WTC11 (cell line): ENCODE measurements around the gene SYCE3. TPM values are rescaled to one million over a fixed set of nuclear protein-coding genes. Genes with fewer than 3 reads are reported as not detected.

Source experiments
- ATAC-seq: fragments of 200-7000 bp; cut with Tn5 transposase; 2 replicates; pipeline ENCODE4 v1.10.0; 2021; ENCODE audit warnings: mild to moderate bottlenecking, moderate library complexity
- CTCF ChIA-PET: fragments of 300-600 bp; sonication (Branson Sonifier 250); formaldehyde crosslinking; loops from one replicate; lab custom pipeline; 2021; ENCODE audit warnings: antibody characterized with exemption; lab: Charles Lee
- POLR2A ChIA-PET: fragments of 350-600 bp; sonication (Branson Sonifier 250); formaldehyde crosslinking; loops from one replicate; lab custom pipeline; 2021; ENCODE audit warnings: antibody characterized with exemption; lab: Charles Lee
- DNase-seq: peaks from one replicate; pipeline ENCODE4 v3.0.0; 2021; ENCODE audit warnings: low spot score
- H3K27ac Mint-ChIP-seq: 2 replicates; pipeline ENCODE4 v1.8.0; 2021; ENCODE audit warnings: mixed read lengths
- H3K27me3 Mint-ChIP-seq: 2 replicates; pipeline ENCODE4 v1.8.0; 2021; ENCODE audit warnings: low read depth, mild to moderate bottlenecking, moderate library complexity, mixed read lengths
- H3K36me3 Mint-ChIP-seq: 2 replicates; pipeline ENCODE4 v1.8.0; 2021; ENCODE audit warnings: mixed read lengths
- H3K4me1 Mint-ChIP-seq: 2 replicates; pipeline ENCODE4 v1.8.0; 2022; ENCODE audit warnings: mixed read lengths
- H3K4me3 Mint-ChIP-seq: 2 replicates; pipeline ENCODE4 v1.8.0; 2021; ENCODE audit warnings: mild to moderate bottlenecking, moderate library complexity, mixed read lengths
- H3K9me3 Mint-ChIP-seq: 2 replicates; pipeline ENCODE4 v1.8.0; 2021; ENCODE audit warnings: mixed read lengths
- CBFB ChIP-seq: sonication (generic); formaldehyde crosslinking; IDR thresholded peaks from 2 replicates; pipeline ENCODE4 v1.8.1; 2022; ENCODE audit warnings: mild to moderate bottlenecking, low read depth, missing genetic modification reagents
- CTCF ChIP-seq: fragments of 200-600 bp; IDR thresholded peaks from 2 replicates; pipeline ENCODE4 v1.8.0; 2022; ENCODE audit warnings: antibody characterized with exemption
- E2F1 ChIP-seq: sonication (generic); formaldehyde crosslinking; IDR thresholded peaks from 2 replicates; pipeline ENCODE4 v1.8.0; 2022; ENCODE audit warnings: mild to moderate bottlenecking, missing genetic modification reagents
- GRHL2 ChIP-seq: fragments of 250-450 bp; sonication (Bioruptor Pico); IDR thresholded peaks from 2 replicates; pipeline ENCODE4 v1.8.0; 2022; ENCODE audit warnings: mild to moderate bottlenecking, moderate library complexity; ENCODE audit not compliant: insufficient replicate concordance, severe bottlenecking
- HMGA2 ChIP-seq: fragments of 250-450 bp; sonication (Bioruptor Pico); IDR thresholded peaks from 2 replicates; pipeline ENCODE4 v1.4.0; 2021; ENCODE audit warnings: mild to moderate bottlenecking, moderate library complexity
- JUN ChIP-seq: sonication (generic); formaldehyde crosslinking; IDR thresholded peaks from 2 replicates; pipeline ENCODE4 v1.8.0; 2023; ENCODE audit warnings: mild to moderate bottlenecking, missing genetic modification reagents
- MXD4 ChIP-seq: fragments of 250-450 bp; sonication (Bioruptor Pico); IDR thresholded peaks from 2 replicates; pipeline ENCODE4 v1.8.0; 2021; ENCODE audit warnings: mild to moderate bottlenecking, moderate library complexity, borderline replicate concordance
- NR1H2 ChIP-seq: sonication (generic); formaldehyde crosslinking; IDR thresholded peaks from 2 replicates; pipeline ENCODE4 v1.9.0; 2021; ENCODE audit warnings: mild to moderate bottlenecking, moderate library complexity, missing genetic modification reagents
- NR2C2 ChIP-seq: sonication (generic); formaldehyde crosslinking; IDR thresholded peaks from 2 replicates; pipeline ENCODE4 v1.8.0; 2022; ENCODE audit warnings: mild to moderate bottlenecking, missing genetic modification reagents
- TCF7 ChIP-seq: sonication (generic); formaldehyde crosslinking; IDR thresholded peaks from 2 replicates; pipeline ENCODE4 v1.8.0; 2022; ENCODE audit warnings: mild to moderate bottlenecking, low read depth, missing genetic modification reagents, moderate library complexity
- USF1 ChIP-seq: sonication (generic); formaldehyde crosslinking; IDR thresholded peaks from 2 replicates; pipeline ENCODE4 v1.8.0; 2022; ENCODE audit warnings: mild to moderate bottlenecking, missing genetic modification reagents
- ZMAT4 ChIP-seq: fragments of 250-450 bp; sonication (Bioruptor Pico); IDR thresholded peaks from 2 replicates; pipeline ENCODE4 v1.9.0; 2021; ENCODE audit warnings: mild to moderate bottlenecking
- ZNF416 ChIP-seq: fragments of 250-450 bp; sonication (Bioruptor Pico); IDR thresholded peaks from 2 replicates; pipeline ENCODE4 v1.9.0; 2021; ENCODE audit warnings: mild to moderate bottlenecking, inconsistent platforms
- ZSCAN18 ChIP-seq: fragments of 250-450 bp; sonication (Bioruptor Pico); IDR thresholded peaks from 2 replicates; pipeline ENCODE4 v2.1.2; 2022; ENCODE audit warnings: mild to moderate bottlenecking, moderate library complexity
- total RNA-seq: library from RNA; stranded (reverse); gene quantifications from 3 replicates; pipeline ENCODE4 v1.2.3, GENCODE V29; 2021
- TF ChIP-seq, protein P1 (sequence below): sonication (generic); formaldehyde crosslinking; IDR thresholded peaks from 2 replicates; pipeline ENCODE4 v1.8.1; 2022; ENCODE audit warnings: missing genetic modification reagents, borderline replicate concordance
- TF ChIP-seq, protein P2 (sequence below): sonication (generic); formaldehyde crosslinking; IDR thresholded peaks from 2 replicates; pipeline ENCODE4 v1.8.1; 2023; ENCODE audit warnings: mild to moderate bottlenecking, missing genetic modification reagents, borderline replicate concordance

SYCE3 gene
- total RNA-seq, 1 experiment from 2014 or later = 0.46 TPM

GRCh38 chr22:50578776-50579310 is 16.1 kb upstream of the SYCE3 start:
- Mint-ChIP-seq H3K27ac (no peak overlapping the region), H3K9me3 (no peaks in the 10 kb centered on the region), H3K4me3 (no peak overlapping the region), H3K4me1 (peaks cover 8% of the 10 kb centered on the region), H3K36me3 (peaks cover 7% of the 10 kb centered on the region), H3K27me3 (peaks cover 6% of the 10 kb centered on the region; the same call in 1 of the 2 replicates)
- no peak for ATAC-seq
- DNase-seq = no peak
- ChIA-PET POLR2A (no interaction called here), CTCF (interaction anchor here (0.6 to 5.0 kb wide), 4 partner anchors 16 to 64 kb away, joined by 3 to 25 read pairs (median 4); partner anchors contain the start of genes ARSA, SCO2 and SYCE3)
- TF ChIP-seq TCF7 (CRISPR knock-in tag) (no peak), ZNF416 (no peak), ZSCAN18 (no peak), MXD4 (CRISPR knock-in tag) (no peak), NR2C2 (CRISPR knock-in tag) (no peak), NR1H2 (no peak)
- TF ChIP-seq, protein P1, sequence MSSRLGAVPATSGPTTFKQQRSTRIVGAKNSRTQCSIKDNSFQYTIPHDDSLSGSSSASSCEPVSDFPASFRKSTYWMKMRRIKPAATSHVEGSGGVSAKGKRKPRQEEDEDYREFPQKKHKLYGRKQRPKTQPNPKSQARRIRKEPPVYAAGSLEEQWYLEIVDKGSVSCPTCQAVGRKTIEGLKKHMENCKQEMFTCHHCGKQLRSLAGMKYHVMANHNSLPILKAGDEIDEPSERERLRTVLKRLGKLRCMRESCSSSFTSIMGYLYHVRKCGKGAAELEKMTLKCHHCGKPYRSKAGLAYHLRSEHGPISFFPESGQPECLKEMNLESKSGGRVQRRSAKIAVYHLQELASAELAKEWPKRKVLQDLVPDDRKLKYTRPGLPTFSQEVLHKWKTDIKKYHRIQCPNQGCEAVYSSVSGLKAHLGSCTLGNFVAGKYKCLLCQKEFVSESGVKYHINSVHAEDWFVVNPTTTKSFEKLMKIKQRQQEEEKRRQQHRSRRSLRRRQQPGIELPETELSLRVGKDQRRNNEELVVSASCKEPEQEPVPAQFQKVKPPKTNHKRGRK (CRISPR knock-in tag) = no peak

DNA sequence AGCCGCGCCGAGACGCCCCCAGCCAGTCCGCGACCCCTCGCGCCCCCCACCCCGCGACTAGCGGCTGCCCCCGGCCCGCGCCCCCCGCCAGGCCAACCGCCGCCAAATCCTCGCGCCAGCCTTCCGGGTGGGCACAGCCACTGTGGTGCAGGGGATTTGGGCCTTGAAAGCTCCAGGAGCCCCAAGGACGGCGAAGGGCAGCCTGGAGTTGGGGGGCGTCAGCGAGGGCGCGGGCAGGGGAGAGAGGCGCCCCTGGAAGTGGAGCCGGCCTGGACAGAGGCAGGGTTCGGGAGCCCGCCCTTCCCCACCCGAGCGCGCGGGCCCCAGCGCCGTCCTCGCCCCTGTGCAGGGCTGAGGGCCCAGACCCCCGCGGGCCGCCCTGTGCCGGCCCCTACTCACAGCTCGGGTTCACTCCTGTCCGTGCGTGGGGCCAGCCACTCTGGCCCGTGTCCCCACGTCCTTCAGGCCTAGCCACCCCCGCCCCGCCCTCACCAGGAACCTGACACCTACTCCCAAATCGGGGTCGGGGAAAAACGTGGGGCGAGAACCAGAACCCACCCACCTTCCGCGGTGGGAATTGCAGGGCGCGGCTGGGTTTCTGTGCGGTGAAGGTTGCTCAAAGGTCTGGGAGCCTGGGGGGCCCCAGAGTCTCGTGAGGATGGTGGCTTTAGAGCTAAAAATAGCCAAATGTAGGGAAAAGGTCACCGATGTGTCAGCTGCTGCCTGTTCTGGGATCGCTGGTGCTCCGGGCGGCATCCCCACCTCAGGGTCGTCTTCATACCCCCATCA is 15.5 kb upstream of the SYCE3 start, which contains the start of gene CPT1B:
Gene CPT1B (minus strand): TSS at position 441 of the 789 bp plus-strand sequence. CDS start 512 bp downstream, outside the sequence.
- TF ChIP-seq JUN (CRISPR knock-in tag) = no peak
- TF ChIP-seq USF1 = no peak
- TF ChIP-seq CTCF = no peak
- no peak for TF ChIP-seq HMGA2
- no peak for TF ChIP-seq GRHL2 (CRISPR knock-in tag)
- TF ChIP-seq E2F1 (CRISPR knock-in tag) = no peak
- no peak for TF ChIP-seq MXD4 (CRISPR knock-in tag)
- no peak for TF ChIP-seq ZMAT4 (CRISPR knock-in tag)
- TF ChIP-seq CBFB (CRISPR knock-in tag) = no peak
- TF ChIP-seq, protein P2, sequence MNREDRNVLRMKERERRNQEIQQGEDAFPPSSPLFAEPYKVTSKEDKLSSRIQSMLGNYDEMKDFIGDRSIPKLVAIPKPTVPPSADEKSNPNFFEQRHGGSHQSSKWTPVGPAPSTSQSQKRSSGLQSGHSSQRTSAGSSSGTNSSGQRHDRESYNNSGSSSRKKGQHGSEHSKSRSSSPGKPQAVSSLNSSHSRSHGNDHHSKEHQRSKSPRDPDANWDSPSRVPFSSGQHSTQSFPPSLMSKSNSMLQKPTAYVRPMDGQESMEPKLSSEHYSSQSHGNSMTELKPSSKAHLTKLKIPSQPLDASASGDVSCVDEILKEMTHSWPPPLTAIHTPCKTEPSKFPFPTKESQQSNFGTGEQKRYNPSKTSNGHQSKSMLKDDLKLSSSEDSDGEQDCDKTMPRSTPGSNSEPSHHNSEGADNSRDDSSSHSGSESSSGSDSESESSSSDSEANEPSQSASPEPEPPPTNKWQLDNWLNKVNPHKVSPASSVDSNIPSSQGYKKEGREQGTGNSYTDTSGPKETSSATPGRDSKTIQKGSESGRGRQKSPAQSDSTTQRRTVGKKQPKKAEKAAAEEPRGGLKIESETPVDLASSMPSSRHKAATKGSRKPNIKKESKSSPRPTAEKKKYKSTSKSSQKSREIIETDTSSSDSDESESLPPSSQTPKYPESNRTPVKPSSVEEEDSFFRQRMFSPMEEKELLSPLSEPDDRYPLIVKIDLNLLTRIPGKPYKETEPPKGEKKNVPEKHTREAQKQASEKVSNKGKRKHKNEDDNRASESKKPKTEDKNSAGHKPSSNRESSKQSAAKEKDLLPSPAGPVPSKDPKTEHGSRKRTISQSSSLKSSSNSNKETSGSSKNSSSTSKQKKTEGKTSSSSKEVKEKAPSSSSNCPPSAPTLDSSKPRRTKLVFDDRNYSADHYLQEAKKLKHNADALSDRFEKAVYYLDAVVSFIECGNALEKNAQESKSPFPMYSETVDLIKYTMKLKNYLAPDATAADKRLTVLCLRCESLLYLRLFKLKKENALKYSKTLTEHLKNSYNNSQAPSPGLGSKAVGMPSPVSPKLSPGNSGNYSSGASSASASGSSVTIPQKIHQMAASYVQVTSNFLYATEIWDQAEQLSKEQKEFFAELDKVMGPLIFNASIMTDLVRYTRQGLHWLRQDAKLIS (CRISPR knock-in tag) = no peak
- Mint-ChIP-seq H3K4me1 (0 out of 2 replicates have a peak, but pooled peaks cover 2% of the 10 kb centered on the region), H3K4me3 (no peak within 1 kb of the TSS), H3K9me3 (no peaks in the 10 kb centered on the region), H3K27ac (peak within 1 kb of the TSS; percentile 68; the same call in 1 of the 2 replicates), H3K36me3 (peaks cover 7% of the 10 kb centered on the region), H3K27me3 (no peaks in the 10 kb centered on the region)
- ATAC-seq = no peak
- CTCF ChIA-PET = interaction anchor here (0.9 to 5.0 kb wide), 4 partner anchors 15 to 53 kb away, joined by 3 to 25 read pairs (median 4); partner anchors contain the start of genes ARSA, SCO2 and SYCE3
- POLR2A ChIA-PET = no interaction called here
- peak; percentile 37 for DNase-seq
